MM.1S (cell line): ENCODE results near the gene MAGIX.
"Not testable (repeated sequence)": the region's sequence is repeated elsewhere in the genome, so short reads cannot be mapped to it uniquely, and the experiment has no call there.

Experiments used
- CTCF ChIP-seq: fragments of 300-600 bp; sonication (generic); IDR thresholded peaks from 2 replicates; pipeline ENCODE4 v1.5.1; 2016; ENCODE audit warnings: antibody characterized with exemption, low read length, mixed read lengths
- EZH2 ChIP-seq: fragments of 300-600 bp; sonication (generic); optimal IDR thresholded peaks from 2 replicates; pipeline ENCODE3; 2017; ENCODE audit warnings: low read depth, mild to moderate bottlenecking, antibody characterized with exemption, low read length, mixed read lengths
- EZH2phosphoT487 ChIP-seq: fragments of 300-600 bp; sonication (generic); IDR thresholded peaks from 2 replicates; pipeline ENCODE4 v1.6.1; 2018; ENCODE audit warnings: antibody characterized with exemption, low read length

- not testable (repeated sequence) for TF ChIP-seq CTCF, EZH2, EZH2phosphoT487
Observed at GRCh38 chrX:49149291-49149690, 13.3 kb upstream of the MAGIX start.
